ENCODE measurements around the gene NTM.

NTM gene

DNA sequence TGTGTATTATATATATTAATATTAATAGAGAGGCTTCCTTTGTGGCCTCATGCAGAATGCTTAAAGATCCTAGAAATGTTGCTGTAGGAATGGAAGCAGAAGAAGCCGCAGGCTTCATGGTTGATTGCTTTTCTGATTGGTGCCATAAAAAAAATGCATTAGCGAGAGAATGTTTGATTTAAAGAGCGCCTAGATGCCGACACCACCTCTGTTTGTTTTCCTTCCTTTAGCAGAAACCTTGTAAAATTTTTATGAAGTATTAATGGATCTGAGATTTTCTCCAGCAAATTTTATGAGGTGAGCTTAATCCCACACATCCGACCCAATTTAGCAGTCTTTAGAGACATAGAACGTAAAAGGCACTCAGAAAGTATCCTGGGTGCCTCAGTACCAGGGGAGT is 587.5 kb downstream of the NTM start:
- no peak for DNase-seq (ENCODE audit: low read depth, low spot score)

GRCh38 chr11:131962818-131963217 is 592.4 kb downstream of the NTM start:
- DNase-seq (ENCODE audit: low read depth, low spot score): no peak

DNA sequence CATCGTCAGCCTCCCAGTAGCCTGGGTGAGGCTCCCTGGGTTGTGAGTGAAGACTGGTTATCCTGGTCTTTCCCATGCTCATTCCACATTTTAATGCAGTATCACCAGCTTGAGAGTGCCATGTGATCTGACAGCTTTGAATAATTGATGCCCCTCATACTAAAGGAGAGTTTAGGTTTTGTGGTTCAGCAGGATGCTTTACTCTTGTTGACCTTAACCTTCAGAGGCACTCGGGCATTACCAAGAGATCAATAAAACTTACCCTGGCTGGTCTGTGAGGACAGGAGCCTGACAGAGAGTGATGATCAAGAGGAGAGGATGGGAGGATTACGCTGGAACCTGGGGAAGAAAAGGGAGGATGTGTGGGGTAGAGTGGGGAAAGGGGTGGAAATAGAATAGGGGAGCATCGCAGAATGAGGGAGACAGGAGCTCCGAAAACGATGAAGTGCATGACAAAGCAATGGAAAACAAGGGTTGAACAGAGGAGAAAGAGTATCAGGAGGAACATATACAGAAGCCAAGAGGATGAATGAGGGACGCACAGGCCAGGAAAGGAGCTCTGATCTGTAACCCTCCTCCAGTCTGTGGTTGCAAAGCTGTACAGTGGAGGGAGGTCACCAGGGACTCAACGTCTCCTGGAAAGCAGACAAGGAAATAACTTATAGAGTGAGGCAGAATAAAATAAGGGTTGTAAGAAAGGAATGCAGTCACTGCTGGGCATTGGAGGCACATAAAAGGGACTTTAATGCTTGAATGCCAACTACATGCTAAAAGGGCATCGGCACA is 594.5 kb downstream of the NTM start:
- no peak for DNase-seq (ENCODE audit: low read depth, low spot score)

DNA sequence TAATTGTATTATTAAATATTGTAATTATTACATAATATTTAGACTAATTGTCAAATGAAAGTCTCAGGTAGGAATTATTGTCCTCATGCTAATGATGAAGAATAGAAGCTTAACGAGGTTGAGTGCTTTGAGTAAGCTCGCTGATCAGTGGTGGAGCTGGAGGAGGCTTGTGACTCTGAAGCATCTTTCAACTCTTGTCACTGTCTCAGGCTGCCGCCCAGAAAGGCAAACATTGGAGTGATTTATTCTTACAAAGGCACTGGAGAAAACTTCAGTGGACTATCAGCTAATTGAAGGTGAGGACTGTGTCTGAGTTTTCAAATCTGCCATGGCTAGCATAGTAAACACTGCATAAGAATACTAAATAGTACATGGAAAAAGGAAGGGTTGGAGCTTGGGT is 595.1 kb downstream of the NTM start:
- no peak for DNase-seq (ENCODE audit: low read depth, low spot score)

DNA sequence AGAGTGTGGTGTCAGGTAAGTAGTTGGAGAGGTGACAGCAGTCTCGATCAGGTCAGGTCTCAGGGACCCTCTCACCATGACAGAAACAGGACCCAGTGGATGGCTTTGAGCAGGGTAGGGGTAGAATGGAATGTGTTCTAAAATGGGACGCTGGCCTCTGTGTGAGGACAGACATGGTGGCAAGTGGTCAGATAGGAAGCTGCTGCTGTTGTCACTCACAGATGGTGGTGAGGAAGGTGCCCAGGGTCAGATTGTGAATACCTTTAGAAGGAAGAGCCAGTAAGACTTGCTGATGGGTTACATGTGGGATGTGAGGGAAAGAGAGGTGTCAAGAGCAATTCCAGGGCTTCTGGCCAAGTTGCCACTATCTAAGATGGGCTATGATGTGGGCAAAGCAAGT is 596.3 kb downstream of the NTM start:
- DNase-seq (ENCODE audit: low read depth, low spot score): no peak

GRCh38 chr11:131969261-131969660 is 598.8 kb downstream of the NTM start:
- DNase-seq (ENCODE audit: low read depth, low spot score): no peak

DNA sequence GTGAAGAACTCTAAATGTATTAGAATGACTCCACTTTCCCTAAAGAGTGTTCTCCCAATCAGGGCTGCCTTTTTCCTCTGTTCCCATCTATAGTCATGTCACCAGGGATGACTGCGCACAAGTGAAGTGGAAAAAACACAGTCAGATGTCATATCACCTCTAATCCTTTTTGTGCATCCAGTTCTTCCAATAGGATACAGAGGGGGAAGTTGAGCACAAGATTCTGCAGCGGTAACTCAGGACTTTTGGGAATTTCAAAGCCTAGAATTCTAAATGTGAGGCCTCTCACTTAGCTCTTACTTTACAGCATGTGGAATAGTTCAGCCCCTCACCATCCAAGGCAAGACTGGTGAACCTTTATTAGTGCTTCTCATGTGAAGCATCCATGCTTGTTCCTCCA is 602.6 kb downstream of the NTM start:
- DNase-seq (ENCODE audit: low read depth, low spot score): no peak

GRCh38 chr11:131975619-131976018 is 605.2 kb downstream of the NTM start:
- no peak for DNase-seq (ENCODE audit: low read depth, low spot score)

DNA sequence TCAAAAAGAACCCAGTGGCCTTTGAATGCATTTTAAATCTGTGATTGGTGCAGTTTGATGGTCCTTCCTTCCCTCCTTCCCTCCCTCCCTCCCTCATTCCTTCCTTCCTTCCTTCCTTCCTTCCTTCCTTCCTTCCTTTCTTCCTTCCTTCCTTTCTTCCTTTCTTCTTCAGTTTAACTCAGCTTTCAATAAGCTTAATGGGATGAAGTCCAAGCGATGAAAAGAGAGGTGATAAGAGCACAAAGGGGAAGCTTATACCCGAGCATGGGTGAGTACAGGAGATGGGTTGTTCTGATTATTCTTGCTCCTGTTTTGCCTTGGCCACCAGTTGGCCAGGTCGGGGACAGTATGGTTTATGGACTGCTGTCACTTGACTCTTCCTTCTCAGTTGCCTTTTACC is 605.6 kb downstream of the NTM start:
- DNase-seq (ENCODE audit: low read depth, low spot score): no peak

- no peak for DNase-seq (ENCODE audit: low read depth, low spot score)
These were observed 606.8 kb downstream of the NTM start for GRCh38 chr11:131977231-131977630.

- DNase-seq (ENCODE audit: low read depth, low spot score): no peak
These were observed 607.4 kb downstream of the NTM start for GRCh38 chr11:131977854-131978253.

GRCh38 chr11:131978351-131978750 is 607.9 kb downstream of the NTM start:
- DNase-seq (ENCODE audit: low read depth, low spot score): no peak

- DNase-seq (ENCODE audit: low read depth, low spot score): no peak
These were observed 608.9 kb downstream of the NTM start for GRCh38 chr11:131979364-131979763.

GRCh38 chr11:131980199-131980598 is 609.8 kb downstream of the NTM start:
- no peak for DNase-seq (ENCODE audit: low read depth, low spot score)

DNA sequence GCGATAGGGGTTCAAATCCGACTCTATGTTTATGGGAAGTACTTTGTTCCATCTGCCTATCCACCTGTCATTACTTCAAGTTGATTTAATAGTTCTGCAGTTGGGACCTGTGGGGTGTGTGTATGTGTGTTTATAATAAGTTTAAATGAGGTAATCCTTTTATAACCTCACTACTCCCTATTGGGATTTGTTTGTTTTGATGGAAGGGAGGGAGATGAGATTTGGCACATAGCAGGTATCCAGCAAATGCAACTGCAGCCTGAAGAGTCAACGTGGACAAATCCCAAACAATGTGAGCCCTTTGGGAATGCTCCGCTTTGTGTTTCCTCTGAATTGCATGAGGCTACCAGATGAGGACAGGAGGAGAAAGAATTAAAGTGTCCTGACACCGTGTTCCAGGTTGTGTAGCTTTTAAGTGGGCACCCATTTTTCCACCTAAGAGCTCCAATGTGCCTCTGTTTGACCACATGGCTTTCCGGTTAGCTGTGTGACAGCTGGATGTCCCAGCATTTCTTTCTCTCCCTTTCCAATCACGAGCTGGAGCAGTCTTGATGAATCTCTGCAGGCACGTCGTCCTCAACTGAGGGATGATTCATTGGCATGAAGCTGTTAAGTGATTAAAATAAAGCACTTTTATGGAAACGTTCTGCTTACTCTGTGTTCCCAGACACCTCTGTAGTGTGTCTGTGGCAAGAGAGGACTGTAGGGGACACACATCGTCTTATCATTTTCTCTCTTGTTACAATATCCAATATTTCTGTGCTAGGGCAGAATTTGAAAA is 610.7 kb downstream of the NTM start:
- no peak for DNase-seq (ENCODE audit: low read depth, low spot score)

DNA sequence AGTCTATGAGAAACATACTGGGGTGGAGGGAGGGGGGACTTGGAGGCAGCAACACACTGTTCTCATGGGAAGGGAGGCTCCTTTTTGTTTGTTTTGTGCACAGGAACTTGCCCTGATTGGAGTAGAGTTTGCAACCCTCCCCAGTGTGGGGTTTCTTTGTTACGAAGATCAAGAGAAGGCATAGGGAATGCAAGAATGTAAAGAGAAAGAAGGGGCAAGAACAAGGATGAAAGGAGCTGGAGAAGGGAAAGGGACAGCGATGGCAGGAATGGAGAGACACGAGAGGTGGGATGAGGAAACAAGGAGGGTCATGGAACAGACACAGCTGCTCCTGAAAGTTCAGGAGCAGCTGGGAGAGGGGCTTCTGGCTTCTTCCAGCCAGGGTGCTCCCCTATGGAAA is 611.7 kb downstream of the NTM start:
- no peak for DNase-seq (ENCODE audit: low read depth, low spot score)

DNA sequence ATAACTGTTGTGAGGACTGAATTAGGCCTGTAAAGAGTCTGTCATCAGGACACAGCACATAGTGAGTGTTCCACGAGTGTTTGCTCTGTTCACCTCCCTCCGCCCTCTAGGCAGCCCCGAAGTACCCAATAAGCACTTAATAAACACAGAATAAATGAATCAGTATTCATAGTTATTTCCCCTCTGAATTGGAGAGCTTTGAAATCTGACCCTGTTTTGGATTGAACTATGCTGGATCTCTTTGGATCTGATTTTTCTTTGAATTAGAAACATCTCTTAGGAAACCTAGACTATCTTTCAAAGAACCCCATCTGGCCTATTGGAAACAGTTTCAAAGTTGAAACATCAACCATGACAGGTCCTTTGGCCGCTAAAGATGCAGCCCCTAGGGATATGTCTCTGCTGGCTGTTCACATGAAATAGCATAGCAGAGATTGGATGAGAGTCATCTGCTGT is 615.5 kb downstream of the NTM start:
- DNase-seq (ENCODE audit: low read depth, low spot score): no peak

DNA sequence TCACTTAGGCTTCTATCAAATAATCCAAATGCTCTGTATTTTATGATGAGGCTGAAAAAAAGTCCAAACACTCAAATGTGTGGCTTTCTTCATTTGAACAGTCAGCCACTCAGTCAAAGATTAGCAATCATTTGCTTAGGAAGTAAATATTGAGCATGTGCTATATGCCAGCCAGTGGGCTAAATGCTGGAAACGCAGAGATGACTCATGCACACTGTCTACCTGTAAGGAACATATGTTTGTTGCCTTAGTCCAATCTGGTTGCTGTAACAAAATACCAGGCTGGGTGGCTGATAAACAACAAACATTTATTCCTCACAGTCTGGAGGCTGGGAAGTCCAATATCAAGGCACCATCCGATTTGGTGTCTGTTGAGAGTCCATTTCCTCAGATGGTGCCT is 617.3 kb downstream of the NTM start:
- DNase-seq (ENCODE audit: low read depth, low spot score): no peak

GRCh38 chr11:131991606-131992005 is 621.2 kb downstream of the NTM start:
- DNase-seq (ENCODE audit: low read depth, low spot score): no peak

GRCh38 chr11:131993246-131993645 is 622.8 kb downstream of the NTM start:
- DNase-seq (ENCODE audit: low read depth, low spot score): no peak

GRCh38 chr11:131998020-131998419 is 627.6 kb downstream of the NTM start:
- DNase-seq (ENCODE audit: low read depth, low spot score): no peak

- no peak for DNase-seq (ENCODE audit: low read depth, low spot score)
These were observed 628.7 kb downstream of the NTM start for GRCh38 chr11:131999084-131999483.

GRCh38 chr11:131999955-132000354 is 629.5 kb downstream of the NTM start:
- no peak for DNase-seq (ENCODE audit: low read depth, low spot score)

Measured in activated CD4-positive, CD25-positive, alpha-beta regulatory T cell treated with anti-CD3 and anti-CD28 coated beads, Interleukin-2, amount 50 U/mL, for 16 hours (primary cell).